Measurements from ENCODE around the gene TCAP. TPM values are rescaled to one million over a fixed set of nuclear protein-coding genes. Genes with fewer than 3 reads are reported as not detected.

TCAP gene, protein sequence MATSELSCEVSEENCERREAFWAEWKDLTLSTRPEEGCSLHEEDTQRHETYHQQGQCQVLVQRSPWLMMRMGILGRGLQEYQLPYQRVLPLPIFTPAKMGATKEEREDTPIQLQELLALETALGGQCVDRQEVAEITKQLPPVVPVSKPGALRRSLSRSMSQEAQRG
- 0.69 to 1.3 TPM (median 0.82 TPM) in 5 replicates for total RNA-seq (2022; extraction: Qiagen RNA extraction)

GRCh38 chr17:39664581-39665561, at the start of gene TCAP:
TSS of gene TCAP (plus strand) at chr17:39665349. CDS start at chr17:39665360, 11 bp downstream.

GRCh38 chr17:39626171-39627046, 38.7 kb upstream of the TCAP start, which contains the start of gene PPP1R1B:
TSS of gene PPP1R1B (plus strand) at chr17:39626952. CDS start at chr17:39627393, 441 bp downstream.

DNA sequence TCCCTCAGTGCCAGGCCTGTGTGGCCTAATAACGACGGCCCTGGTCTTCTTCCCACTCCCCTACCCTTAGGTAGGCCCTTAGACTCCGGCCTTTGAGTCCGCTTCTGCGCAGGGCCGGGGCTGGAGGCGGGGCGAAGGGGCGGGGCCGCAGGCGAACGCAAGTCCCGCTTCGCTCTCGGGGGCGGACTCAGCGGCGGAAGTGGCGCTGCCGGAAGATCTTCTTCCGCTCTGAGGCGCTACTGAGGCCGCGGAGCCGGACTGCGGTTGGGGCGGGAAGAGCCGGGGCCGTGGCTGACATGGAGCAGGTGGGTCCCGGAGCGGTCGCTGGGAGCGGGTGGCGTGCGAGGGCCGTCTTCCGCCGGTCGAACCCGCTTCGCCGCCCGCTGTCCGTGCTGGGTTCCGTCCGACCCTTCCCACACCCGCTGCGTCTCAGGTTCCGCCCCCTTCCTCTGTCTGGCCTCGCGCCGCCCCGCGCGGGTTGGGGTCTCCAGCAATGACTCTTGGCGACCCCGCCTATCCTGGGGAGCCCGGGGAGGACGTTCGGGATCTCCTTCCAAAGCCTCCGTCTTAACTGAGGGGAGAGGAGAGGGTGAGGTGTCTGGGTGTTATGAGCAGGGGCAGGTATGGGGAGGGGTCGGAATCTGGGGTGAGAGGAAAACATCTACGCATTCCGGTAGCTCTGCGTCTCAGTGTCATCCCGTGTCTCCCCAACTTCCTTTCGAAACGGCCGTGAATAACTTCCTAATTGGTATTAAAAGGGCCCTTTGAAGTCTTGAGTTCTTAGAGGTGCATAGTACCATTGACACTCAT, 28.0 kb upstream of the TCAP start, which contains the start of gene STARD3:
Gene STARD3 (plus strand): TSS at position 218 of the 810 bp plus-strand sequence. CDS start 16,388 bp downstream, outside the sequence.

GRCh38 chr17:39667945-39668924, 3.1 kb downstream of the TCAP start, which contains the start of gene PNMT:
TSS of gene PNMT (plus strand) at chr17:39668453. CDS start at chr17:39668476, 23 bp downstream.

DNA sequence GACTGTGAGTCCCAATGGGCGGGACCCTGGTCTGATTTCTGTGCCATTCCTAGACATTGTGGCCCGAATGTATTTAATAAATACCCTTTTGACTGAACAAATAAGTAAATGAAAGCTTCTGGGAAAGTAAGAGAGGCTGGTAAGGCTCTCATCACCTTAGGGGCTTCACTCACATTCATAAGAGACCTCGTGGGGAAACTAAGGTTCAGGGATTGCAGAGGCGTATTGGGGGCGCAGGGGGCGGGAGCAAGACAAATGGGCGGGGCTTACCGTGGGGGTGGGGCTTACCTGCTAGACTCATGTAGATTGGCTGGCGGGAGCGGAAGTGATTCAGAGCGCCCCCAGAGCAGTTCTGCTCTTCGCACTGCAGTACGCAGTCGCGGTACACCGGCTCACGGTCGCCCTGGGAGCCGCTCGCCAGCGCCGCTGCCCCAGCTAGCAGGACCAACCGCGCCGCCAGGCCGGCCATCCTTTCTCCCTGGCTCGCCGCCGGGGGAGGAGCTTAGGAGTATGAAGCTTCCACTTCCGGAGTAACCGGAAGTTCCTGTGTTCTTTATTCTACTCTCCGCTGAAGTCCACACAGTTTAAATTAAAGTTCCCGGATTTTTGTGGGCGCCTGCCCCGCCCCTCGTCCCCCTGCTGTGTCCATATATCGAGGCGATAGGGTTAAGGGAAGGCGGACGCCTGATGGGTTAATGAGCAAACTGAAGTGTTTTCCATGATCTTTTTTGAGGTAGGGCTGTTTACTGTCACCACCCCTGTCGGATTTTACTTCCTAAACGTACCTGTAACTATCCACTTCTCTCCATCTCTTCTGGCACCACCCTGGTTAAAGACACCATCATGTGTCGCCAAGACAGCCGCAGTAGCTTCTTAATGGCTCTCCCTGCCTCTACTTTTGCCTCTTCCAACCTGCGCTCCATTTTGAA, 22.7 kb downstream of the TCAP start, which contains the start of gene PGAP3:
Gene PGAP3 (minus strand): TSS at position 512 of the 929 bp plus-strand sequence. CDS start 43 bp downstream, at position 469.

GRCh38 chr17:39699818-39700147, 34.6 kb downstream of the TCAP start, which contains the start of gene ERBB2:
TSS of gene ERBB2 (plus strand) at chr17:39700064. CDS start at chr17:39700239, 175 bp downstream.

Other genes with a start within 250 kb of the TCAP start
- 24.9 to 34.5 TPM (median 28.8 TPM) in 5 replicates for gene MED1, start 214.1 kb upstream of the TCAP start, total RNA-seq (2022; extraction: Qiagen RNA extraction)
- 30.4 to 36.3 TPM (median 32.3 TPM) in 5 replicates for gene CDK12, start 203.9 kb upstream of the TCAP start, total RNA-seq (2022; extraction: Qiagen RNA extraction)
- gene NEUROD2, start 57.4 kb upstream of the TCAP start, total RNA-seq (2022; extraction: Qiagen RNA extraction), result 0.01 to 0.07 TPM (median 0.01 TPM) in 3 of 5 replicates, not detected in the others
- gene PPP1R1B, start 38.4 kb upstream of the TCAP start, total RNA-seq (2022; extraction: Qiagen RNA extraction), result 0.06 to 0.18 TPM (median 0.16 TPM) in 5 replicates
- gene STARD3, start 28.2 kb upstream of the TCAP start, total RNA-seq (2022; extraction: Qiagen RNA extraction), result 50.2 to 59.9 TPM (median 55.1 TPM) in 5 replicates
- 0.10 to 0.68 TPM (median 0.63 TPM) in 5 replicates for gene PNMT, start 3.1 kb downstream of the TCAP start, total RNA-seq (2022; extraction: Qiagen RNA extraction)
- gene PGAP3, start 22.7 kb downstream of the TCAP start, total RNA-seq (2022; extraction: Qiagen RNA extraction), result 7.7 to 8.6 TPM (median 8.1 TPM) in 5 replicates
- 30.1 to 35.5 TPM (median 32.9 TPM) in 5 replicates for gene ERBB2, start 34.7 kb downstream of the TCAP start, total RNA-seq (2022; extraction: Qiagen RNA extraction)
- 86.7 to 95.4 TPM (median 92.1 TPM) in 5 replicates for gene MIEN1, start 65.2 kb downstream of the TCAP start, total RNA-seq (2022; extraction: Qiagen RNA extraction)
- gene GRB7, start 72.6 kb downstream of the TCAP start, total RNA-seq (2022; extraction: Qiagen RNA extraction), result 2.6 to 6.6 TPM (median 4.6 TPM) in 5 replicates
- not detected in 5 replicates for gene IKZF3, start 199.0 kb downstream of the TCAP start, total RNA-seq (2022; extraction: Qiagen RNA extraction)
- not detected in 5 replicates for gene ZPBP2, start 202.9 kb downstream of the TCAP start, total RNA-seq (2022; extraction: Qiagen RNA extraction)

Measured in A549 treated with AZD2906 at 1 μM for 4 hours (cell line).